ENCODE data around the gene RSRP1. TPM values are rescaled to one million over a fixed set of nuclear protein-coding genes. Genes with fewer than 3 reads are reported as not detected.
"Not testable (repeated sequence)": the region's sequence is repeated elsewhere in the genome, so short reads cannot be mapped to it uniquely, and the experiment has no call there.

Gene RSRP1
- total and polyA plus RNA-seq, 2 donors (not counting 1 experiment from before 2014, with no cell fraction given) = 387 to 482 TPM

GRCh38 chr1:25259813-25260212 lies 12.6 kb upstream of the RSRP1 start:
- H3K4me1 Mint-ChIP-seq = peaks cover 23% of the 10 kb centered on the region
- WGBS (ENCODE audit: insufficient coverage) = no CpG with 5 or more reads among the region's 7 CpGs
- H3K27ac Mint-ChIP-seq; H3K27me3 Mint-ChIP-seq; H3K9ac ChIP-seq (ENCODE audit: low read length); H3K9me3 Mint-ChIP-seq (ENCODE audit: insufficient read depth); H3K27ac ChIP-seq (ENCODE audit: low read length in 2 of 2); H3K4me3 ChIP-seq (ENCODE audit: control extremely low read depth in 1 of 5, extremely low read depth in 1 of 5, insufficient read depth in 1 of 5, low read depth in 2 of 5, low read length in 4 of 5); POLR2A ChIA-PET; ATAC-seq (ENCODE audit: low read depth); H3K27me3 ChIP-seq (replicated peaks in 1 of 4; ENCODE audit: control extremely low read depth in 1 of 4, control insufficient read depth in 3 of 4, insufficient read depth in 4 of 4, low read length in 3 of 4); H2AFZ ChIP-seq (ENCODE audit: insufficient read depth, low read depth, low read length, poor library complexity, severe bottlenecking); CTCF ChIA-PET; H3K9me3 ChIP-seq (ENCODE audit: control extremely low read depth in 1 of 3, control insufficient read depth in 2 of 3, insufficient read depth in 1 of 3, low read length in 2 of 3); H3K4me2 ChIP-seq (replicated peaks; ENCODE audit: low read depth, low read length, poor library complexity, severe bottlenecking); H3K36me3 ChIP-seq (replicated peaks in 1 of 2; ENCODE audit: control extremely low read depth in 1 of 2, control insufficient read depth in 1 of 2, extremely low read depth in 1 of 2, insufficient read depth in 2 of 2, low read length in 1 of 2); H3K4me1 ChIP-seq (ENCODE audit: control insufficient read depth in 2 of 2, insufficient read depth in 2 of 2, low read length in 2 of 2); intact Hi-C loops (cut with micrococcal nuclease); H3K4me3 Mint-ChIP-seq: not testable (repeated sequence)
- Histone ChIP-seq H4K20me1 (ENCODE audit: control insufficient read depth, insufficient read depth, low read length, poor library complexity, severe bottlenecking) (peaks cover 44% of the 10 kb centered on the region), H3K79me2 (ENCODE audit: control insufficient read depth, insufficient read depth, low read length) (peaks cover 56% of the 10 kb centered on the region)
- DNase-seq = peak; percentile 0

GRCh38 chr1:25257196-25257595 lies 9.9 kb upstream of the RSRP1 start:
- Histone ChIP-seq H3K4me3 (ENCODE audit: control extremely low read depth in 1 of 5, extremely low read depth in 1 of 5, insufficient read depth in 1 of 5, low read depth in 2 of 5, low read length in 4 of 5) (no peak overlapping the region), H3K9me3 (ENCODE audit: control extremely low read depth in 1 of 3, control insufficient read depth in 2 of 3, insufficient read depth in 1 of 3, low read length in 2 of 3) (no peaks in the 10 kb centered on the region), H2AFZ (ENCODE audit: insufficient read depth, low read depth, low read length, poor library complexity, severe bottlenecking) (no peak overlapping the region), H4K20me1 (ENCODE audit: control insufficient read depth, insufficient read depth, low read length, poor library complexity, severe bottlenecking) (peaks cover 43% of the 10 kb centered on the region), H3K4me2 (replicated peaks; ENCODE audit: low read depth, low read length, poor library complexity, severe bottlenecking) (no peak overlapping the region), H3K79me2 (ENCODE audit: control insufficient read depth, insufficient read depth, low read length) (peaks cover 57% of the 10 kb centered on the region), H3K36me3 (replicated peaks in 1 of 2; ENCODE audit: control extremely low read depth in 1 of 2, control insufficient read depth in 1 of 2, extremely low read depth in 1 of 2, insufficient read depth in 2 of 2, low read length in 1 of 2) (peaks cover 0 to 3% of the 10 kb centered on the region in 2 experiments), H3K27ac (ENCODE audit: low read length in 2 of 2) (no peak overlapping the region), H3K9ac (ENCODE audit: low read length) (no peak overlapping the region), H3K27me3 (replicated peaks in 1 of 4; ENCODE audit: control extremely low read depth in 1 of 4, control insufficient read depth in 3 of 4, insufficient read depth in 4 of 4, low read length in 3 of 4) (no peaks in the 10 kb centered on the region), H3K4me1 (ENCODE audit: control insufficient read depth in 2 of 2, insufficient read depth in 2 of 2, low read length in 2 of 2) (peaks cover 0 to 2% of the 10 kb centered on the region in 2 donors)
- intact Hi-C loops (cut with micrococcal nuclease) = no loop called here
- ChIA-PET POLR2A (no interaction called here), CTCF (no interaction called here)
- Mint-ChIP-seq H3K4me1 (peaks cover 15% of the 10 kb centered on the region), H3K27ac (no peak overlapping the region), H3K27me3 (no peaks in the 10 kb centered on the region), H3K9me3 (ENCODE audit: insufficient read depth) (no peaks in the 10 kb centered on the region), H3K4me3 (no peak overlapping the region)
- no CpG with 5 or more reads among the region's 1 CpG for WGBS (ENCODE audit: insufficient coverage)
- no peak for ATAC-seq (ENCODE audit: low read depth)
- TF ChIP-seq CTCF (IDR thresholded peaks at IDR 0.05) (no peak), EZH2 (IDR thresholded peaks at IDR 0.05; ENCODE audit: borderline replicate concordance, insufficient read depth, low read depth, low read length, poor library complexity, severe bottlenecking) (no peak)
- no peak for DNase-seq
